SH-SY5Y (cell line): ENCODE results near the gene GIGYF2.

Experiments used
- GATA2 ChIP-seq: IDR thresholded peaks from 2 replicates; pipeline ENCODE4 v1.6.1; 2011; ENCODE audit warnings: mild to moderate bottlenecking, low read depth, low read length
- GATA3 ChIP-seq: IDR thresholded peaks from 2 replicates; pipeline ENCODE4 v1.6.1; 2011; ENCODE audit warnings: low read depth, mild to moderate bottlenecking, low read length, moderate library complexity

GIGYF2 gene

GRCh38 chr2:232888099-232888836, 191.1 kb downstream of the GIGYF2 start:
- TF ChIP-seq GATA2 (no peak), GATA3 (no peak)

GRCh38 chr2:232888839-232889529, 191.9 kb downstream of the GIGYF2 start:
- no peak for TF ChIP-seq GATA3
- TF ChIP-seq GATA2, result no peak

- no peak for TF ChIP-seq GATA3
- TF ChIP-seq GATA2, result no peak
Measured at GRCh38 chr2:232889876-232890401, 192.8 kb downstream of the GIGYF2 start.

GRCh38 chr2:232890536-232890895, 193.4 kb downstream of the GIGYF2 start:
- TF ChIP-seq GATA2 (no peak), GATA3 (no peak)

GRCh38 chr2:232890896-232891601, 193.9 kb downstream of the GIGYF2 start:
- TF ChIP-seq GATA2, result no peak
- no peak for TF ChIP-seq GATA3

- no peak for TF ChIP-seq GATA3
- no peak for TF ChIP-seq GATA2
Measured at GRCh38 chr2:232891621-232892071, 194.5 kb downstream of the GIGYF2 start.

GRCh38 chr2:232892221-232892620, 195.1 kb downstream of the GIGYF2 start:
- TF ChIP-seq GATA3, result no peak
- no peak for TF ChIP-seq GATA2

GRCh38 chr2:232892843-232893242, 195.7 kb downstream of the GIGYF2 start:
- TF ChIP-seq GATA2, result no peak

- no peak for TF ChIP-seq GATA3
- TF ChIP-seq GATA2, result no peak
Measured at GRCh38 chr2:232893834-232894233, 196.7 kb downstream of the GIGYF2 start.

- TF ChIP-seq GATA3, result no peak
- TF ChIP-seq GATA2, result no peak
Measured at GRCh38 chr2:232894251-232894650, 197.1 kb downstream of the GIGYF2 start.

GRCh38 chr2:232894746-232895145, 197.6 kb downstream of the GIGYF2 start:
- no peak for TF ChIP-seq GATA2

GRCh38 chr2:232896111-232896510, 199.0 kb downstream of the GIGYF2 start:
- TF ChIP-seq GATA2 (peak; percentile 40; the same call in 1 of the 2 replicates), GATA3 (no peak)

GRCh38 chr2:232896720-232897597, 199.8 kb downstream of the GIGYF2 start:
- TF ChIP-seq GATA3 (no peak), GATA2 (no peak)
